Glutamatergic neuron (in vitro differentiated cells): ENCODE measurements around the gene KLF2. TPM values are rescaled to one million over a fixed set of nuclear protein-coding genes. Genes with fewer than 3 reads are reported as not detected.

Source experiments
- DNase-seq: peaks from one replicate; pipeline ENCODE4 v3.0.0; 2022
- H3K27ac Mint-ChIP-seq: one replicate; pipeline ENCODE4 v1.8.0; 2020; ENCODE audit warnings: mild to moderate bottlenecking, mixed read lengths, inconsistent platforms; ENCODE audit not compliant: unreplicated experiment
- H3K27me3 Mint-ChIP-seq: one replicate; pipeline ENCODE4 v1.8.0; 2020; ENCODE audit warnings: mild to moderate bottlenecking, moderate library complexity, mixed read lengths, inconsistent platforms; ENCODE audit not compliant: unreplicated experiment
- H3K36me3 Mint-ChIP-seq: one replicate; pipeline ENCODE4 v1.8.0; 2020; ENCODE audit warnings: mild to moderate bottlenecking, mixed read lengths, inconsistent platforms; ENCODE audit not compliant: unreplicated experiment
- H3K4me1 Mint-ChIP-seq: one replicate; pipeline ENCODE4 v1.8.0; 2020; ENCODE audit warnings: mild to moderate bottlenecking, low read depth, mixed read lengths, inconsistent platforms; ENCODE audit not compliant: unreplicated experiment
- H3K4me3 Mint-ChIP-seq: one replicate; pipeline ENCODE4 v1.8.0; 2020; ENCODE audit warnings: mild to moderate bottlenecking, mixed read lengths, inconsistent platforms; ENCODE audit not compliant: unreplicated experiment
- H3K9me3 Mint-ChIP-seq: one replicate; pipeline ENCODE4 v1.8.0; 2020; ENCODE audit warnings: mild to moderate bottlenecking, moderate library complexity, mixed read lengths, inconsistent platforms; ENCODE audit not compliant: unreplicated experiment
- total RNA-seq: library from RNA; stranded (reverse); fragmentation: NEBNext Ultra II Directional; extraction: Animal tissue kit (Norgen Biotek cat#: 25700); gene quantifications from one replicate; pipeline ENCODE4 v1.2.1, GENCODE V29; 2021; ENCODE audit not compliant: unreplicated experiment
- TF ChIP-seq, protein P1 (sequence below): fragments of 200-600 bp; sonication (generic); IDR thresholded peaks from one replicate; pipeline ENCODE4 v1.5.0; 2021; ENCODE audit not compliant: partially characterized antibody, unreplicated experiment

The KLF2 gene
- total RNA-seq, 1 donor from 2014 or later: not detected

- Mint-ChIP-seq H3K27me3 (peaks cover 7% of the 10 kb centered on the region), H3K9me3 (no peaks in the 10 kb centered on the region), H3K36me3 (no peaks in the 10 kb centered on the region), H3K27ac (no peak overlapping the region), H3K4me1 (no peaks in the 10 kb centered on the region), H3K4me3 (no peak overlapping the region)
- TF ChIP-seq, protein P1, sequence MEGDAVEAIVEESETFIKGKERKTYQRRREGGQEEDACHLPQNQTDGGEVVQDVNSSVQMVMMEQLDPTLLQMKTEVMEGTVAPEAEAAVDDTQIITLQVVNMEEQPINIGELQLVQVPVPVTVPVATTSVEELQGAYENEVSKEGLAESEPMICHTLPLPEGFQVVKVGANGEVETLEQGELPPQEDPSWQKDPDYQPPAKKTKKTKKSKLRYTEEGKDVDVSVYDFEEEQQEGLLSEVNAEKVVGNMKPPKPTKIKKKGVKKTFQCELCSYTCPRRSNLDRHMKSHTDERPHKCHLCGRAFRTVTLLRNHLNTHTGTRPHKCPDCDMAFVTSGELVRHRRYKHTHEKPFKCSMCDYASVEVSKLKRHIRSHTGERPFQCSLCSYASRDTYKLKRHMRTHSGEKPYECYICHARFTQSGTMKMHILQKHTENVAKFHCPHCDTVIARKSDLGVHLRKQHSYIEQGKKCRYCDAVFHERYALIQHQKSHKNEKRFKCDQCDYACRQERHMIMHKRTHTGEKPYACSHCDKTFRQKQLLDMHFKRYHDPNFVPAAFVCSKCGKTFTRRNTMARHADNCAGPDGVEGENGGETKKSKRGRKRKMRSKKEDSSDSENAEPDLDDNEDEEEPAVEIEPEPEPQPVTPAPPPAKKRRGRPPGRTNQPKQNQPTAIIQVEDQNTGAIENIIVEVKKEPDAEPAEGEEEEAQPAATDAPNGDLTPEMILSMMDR: no peak
- DNase-seq: no peak
These were observed 13.3 kb downstream of the KLF2 start for GRCh38 chr19:16337809-16338469.

- TF ChIP-seq, protein P1: no peak
- Mint-ChIP-seq H3K27ac (no peak overlapping the region), H3K27me3 (peaks cover 7% of the 10 kb centered on the region)
These were observed 14.1 kb downstream of the KLF2 start for GRCh38 chr19:16338470-16339360.

DNA sequence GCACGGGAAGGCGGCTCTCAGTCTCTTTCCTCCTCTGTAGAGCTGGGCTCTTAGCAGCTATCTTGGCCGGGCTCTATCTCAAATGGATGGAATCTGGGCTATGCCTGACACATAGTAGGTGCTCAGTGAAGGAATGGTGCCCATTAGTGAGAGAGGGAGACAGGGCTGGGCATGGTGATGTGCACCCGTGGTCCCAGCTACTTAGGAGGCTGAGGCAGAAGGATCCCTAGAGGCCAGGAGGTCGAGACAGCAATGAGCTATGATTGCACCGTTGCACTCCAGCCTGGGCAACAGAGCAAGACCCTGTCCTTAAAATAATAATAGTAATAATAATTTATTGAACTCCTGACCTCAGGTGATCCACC is 14.7 kb downstream of the KLF2 start:
- Mint-ChIP-seq H3K36me3 (no peaks in the 10 kb centered on the region), H3K27ac (no peak overlapping the region), H3K27me3 (peaks cover 7% of the 10 kb centered on the region), H3K4me1 (no peaks in the 10 kb centered on the region), H3K4me3 (no peak overlapping the region), H3K9me3 (no peaks in the 10 kb centered on the region)
- DNase-seq: no peak
- TF ChIP-seq, protein P1: no peak

More at GRCh38 chr19:16338470-16339360, 14.1 kb downstream of the KLF2 start:
- Mint-ChIP-seq H3K4me3 (no peak overlapping the region), H3K9me3 (no peaks in the 10 kb centered on the region), H3K4me1 (no peaks in the 10 kb centered on the region), H3K36me3 (no peaks in the 10 kb centered on the region)
- DNase-seq: no peak

DNA sequence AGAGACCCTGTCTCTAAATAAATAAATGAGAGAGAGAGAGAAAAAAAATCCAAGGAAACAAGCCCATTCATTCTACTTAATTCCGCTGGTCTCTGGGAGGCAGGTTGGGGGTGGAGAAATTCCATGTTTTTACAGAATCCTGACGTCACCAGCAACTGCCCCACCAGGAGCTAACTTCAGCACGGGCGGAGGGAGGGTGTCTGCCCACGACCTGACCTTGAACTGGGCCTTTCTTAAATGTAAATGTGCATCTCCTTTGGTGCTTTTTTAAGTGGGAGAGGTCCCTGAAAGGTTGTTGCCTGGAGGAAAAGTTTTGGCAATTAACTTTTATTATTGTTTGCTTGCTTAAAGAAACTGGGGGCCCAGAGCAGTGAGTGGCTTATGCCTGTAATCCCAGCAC is 15.5 kb downstream of the KLF2 start:
- Mint-ChIP-seq H3K9me3 (no peaks in the 10 kb centered on the region), H3K4me3 (no peak overlapping the region), H3K36me3 (no peaks in the 10 kb centered on the region), H3K4me1 (no peaks in the 10 kb centered on the region), H3K27ac (no peak overlapping the region), H3K27me3 (peaks cover 7% of the 10 kb centered on the region)
- TF ChIP-seq, protein P1: no peak
- no peak for DNase-seq

DNA sequence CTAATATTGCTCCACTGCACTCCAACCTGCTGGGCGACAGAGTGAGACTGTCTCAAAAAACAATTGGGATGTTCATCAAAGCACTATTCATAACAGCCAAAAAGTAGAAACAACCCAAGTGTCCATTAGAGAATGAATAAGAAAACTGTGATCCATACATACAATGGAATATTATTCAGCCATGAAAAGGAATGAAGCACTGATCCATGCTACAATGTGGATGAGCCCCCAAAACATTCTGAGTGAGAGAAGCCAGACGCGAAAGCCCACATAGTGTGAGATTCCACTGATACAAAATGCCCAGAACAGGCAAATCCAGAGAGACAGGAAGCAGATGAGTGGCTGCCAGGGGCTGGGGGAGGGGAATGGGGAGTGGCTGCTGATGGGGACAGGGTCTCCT is 16.0 kb downstream of the KLF2 start:
- H3K27ac Mint-ChIP-seq: no peak overlapping the region
- no peaks in the 10 kb centered on the region for H3K4me1 Mint-ChIP-seq
- TF ChIP-seq, protein P1: no peak

More for the DNA sequence above, 16.0 kb downstream of the KLF2 start:
- no peaks in the 10 kb centered on the region for H3K36me3 Mint-ChIP-seq
- H3K9me3 Mint-ChIP-seq: no peaks in the 10 kb centered on the region
- DNase-seq: no peak
- peaks cover 7% of the 10 kb centered on the region for H3K27me3 Mint-ChIP-seq
- H3K4me3 Mint-ChIP-seq: no peak overlapping the region
